ENCODE results near the gene AFF1. TPM values are rescaled to one million over a fixed set of nuclear protein-coding genes. Genes with fewer than 3 reads are reported as not detected.

The AFF1 gene
- total RNA-seq, 6 experiments from 2014 or later, result 23.8 to 39.6 (median 34.9) TPM

- no peak for DNase-seq
- H3K4me1 ChIP-seq, result peaks cover 0 to 55% (median 14%) of the 10 kb centered on the region in 4 donors
- H3K36me3 ChIP-seq, result peaks cover 0 to 6% (median 2%) of the 10 kb centered on the region in 4 donors
- no peak for TF ChIP-seq POLR2A (IDR thresholded peaks at IDR 0.05)
- TF ChIP-seq CTCF (IDR thresholded peaks at IDR 0.05), result no peak
- H3K27me3 ChIP-seq, result no peaks in the 10 kb centered on the region
- intact Hi-C loops (cut with DNase I), result no loop called here
- H3K9me3 ChIP-seq, result peaks cover 0 to 3% (median 0%) of the 10 kb centered on the region in 4 donors
- no peak for ATAC-seq
- no peak overlapping the region for H3K27ac ChIP-seq
- WGBS (ENCODE audit: insufficient coverage, low coverage, low lambda C conversion rate, missing lambda C conversion rate), result 70% methylated on average over 1 of the region's 1 CpG
- H3K4me3 ChIP-seq, result no peak overlapping the region
Measured at GRCh38 chr4:87042221-87042620, 107.4 kb downstream of the AFF1 start.

GRCh38 chr4:87042986-87043820 is 108.4 kb downstream of the AFF1 start:
- 24% methylated on average over 2 of the region's 4 CpGs for WGBS (ENCODE audit: insufficient coverage, low coverage, low lambda C conversion rate, missing lambda C conversion rate)
- no peak overlapping the region for H3K27ac ChIP-seq
- no peak overlapping the region for H3K4me3 ChIP-seq
- intact Hi-C loops (cut with DNase I), result no loop called here
- ATAC-seq (peak in 2 of 4 donors; percentile 7 to 18), DNase-seq (no peak)
- H3K4me1 ChIP-seq, result peaks cover 0 to 48% (median 14%) of the 10 kb centered on the region in 4 donors
- no peaks in the 10 kb centered on the region for H3K27me3 ChIP-seq
- H3K9me3 ChIP-seq, result peaks cover 0 to 3% (median 0%) of the 10 kb centered on the region in 4 donors
- TF ChIP-seq POLR2A (IDR thresholded peaks at IDR 0.05) (no peak), CTCF (IDR thresholded peaks at IDR 0.05) (no peak)
- H3K36me3 ChIP-seq, result peaks cover 0 to 15% (median 2%) of the 10 kb centered on the region in 4 donors

- intact Hi-C loops (cut with DNase I), result no loop called here
- H3K27ac ChIP-seq, result peak overlapping the region; percentile 38 to 65 (median 54)
- H3K4me3 ChIP-seq, result no peak overlapping the region
- no peak for DNase-seq
- peak; percentile 50 to 79 (median 58) for ATAC-seq
- no peak for TF ChIP-seq CTCF (IDR thresholded peaks at IDR 0.05)
- no peak for TF ChIP-seq POLR2A (IDR thresholded peaks at IDR 0.05)
- H3K36me3 ChIP-seq, result peaks cover 0 to 18% (median 2%) of the 10 kb centered on the region in 4 donors
- WGBS (ENCODE audit: insufficient coverage, low coverage, low lambda C conversion rate, missing lambda C conversion rate), result 12% methylated on average over 6 of the region's 6 CpGs
- peaks cover 0 to 48% (median 14%) of the 10 kb centered on the region in 4 donors for H3K4me1 ChIP-seq
- H3K27me3 ChIP-seq, result no peaks in the 10 kb centered on the region
- H3K9me3 ChIP-seq, result peaks cover 0 to 3% (median 0%) of the 10 kb centered on the region in 4 donors
Measured at GRCh38 chr4:87044511-87045233, 109.9 kb downstream of the AFF1 start.

- H3K4me3 ChIP-seq, result no peak overlapping the region
- peaks cover 0 to 18% (median 2%) of the 10 kb centered on the region in 4 donors for H3K36me3 ChIP-seq
- TF ChIP-seq POLR2A (IDR thresholded peaks at IDR 0.05) (no peak), CTCF (IDR thresholded peaks at IDR 0.05) (no peak)
- no peak for DNase-seq
- H3K4me1 ChIP-seq, result peaks cover 0 to 48% (median 14%) of the 10 kb centered on the region in 4 donors
- H3K27me3 ChIP-seq, result no peaks in the 10 kb centered on the region
- 37% methylated on average over 6 of the region's 6 CpGs for WGBS (ENCODE audit: insufficient coverage, low coverage, low lambda C conversion rate, missing lambda C conversion rate)
- intact Hi-C loops (cut with DNase I), result no loop called here
- peaks cover 0 to 3% (median 0%) of the 10 kb centered on the region in 4 donors for H3K9me3 ChIP-seq
- H3K27ac ChIP-seq, result peak overlapping the region; percentile 38 to 65 (median 54)
- peak in 2 of 4 donors; percentile 23 to 31 for ATAC-seq
Measured at GRCh38 chr4:87045234-87045558, 110.4 kb downstream of the AFF1 start.
